CD1c-positive myeloid dendritic cell (primary cell): ENCODE results near the gene PLA2R1.

Experiments used
- DNase-seq: peaks from one replicate; pipeline ENCODE4 v3.0.0-alpha.2; 2016; ENCODE audit errors: extremely low spot score

PLA2R1 gene

GRCh38 chr2:159933727-159934049, 128.7 kb downstream of the PLA2R1 start:
- DNase-seq = peak; percentile 71

- DNase-seq = peak; percentile 12
Observed at GRCh38 chr2:159933040-159933726, 129.2 kb downstream of the PLA2R1 start.

GRCh38 chr2:159926695-159927094, 135.7 kb downstream of the PLA2R1 start:
- no peak for DNase-seq

DNA sequence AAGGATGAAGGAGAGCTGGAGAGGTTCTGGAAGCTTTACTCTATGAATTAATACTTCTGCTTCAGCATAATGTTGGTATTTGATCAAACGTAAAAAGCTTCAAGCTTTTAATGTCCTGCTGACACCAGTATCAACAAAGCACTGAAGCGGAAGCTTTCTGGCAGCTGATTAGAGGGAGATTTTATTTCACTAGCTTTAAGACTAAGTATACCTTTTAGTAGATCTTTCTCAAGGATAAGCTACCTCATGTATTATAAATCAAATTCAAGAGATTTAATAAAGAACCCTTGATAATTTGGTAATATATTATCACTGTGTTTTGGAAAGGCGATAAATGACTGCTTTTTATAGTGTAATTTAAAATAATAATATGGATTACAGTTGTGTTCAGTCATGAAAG, 136.4 kb downstream of the PLA2R1 start:
- no peak for DNase-seq

- no peak for DNase-seq
Observed at GRCh38 chr2:159922563-159922962, 139.9 kb downstream of the PLA2R1 start.

DNA sequence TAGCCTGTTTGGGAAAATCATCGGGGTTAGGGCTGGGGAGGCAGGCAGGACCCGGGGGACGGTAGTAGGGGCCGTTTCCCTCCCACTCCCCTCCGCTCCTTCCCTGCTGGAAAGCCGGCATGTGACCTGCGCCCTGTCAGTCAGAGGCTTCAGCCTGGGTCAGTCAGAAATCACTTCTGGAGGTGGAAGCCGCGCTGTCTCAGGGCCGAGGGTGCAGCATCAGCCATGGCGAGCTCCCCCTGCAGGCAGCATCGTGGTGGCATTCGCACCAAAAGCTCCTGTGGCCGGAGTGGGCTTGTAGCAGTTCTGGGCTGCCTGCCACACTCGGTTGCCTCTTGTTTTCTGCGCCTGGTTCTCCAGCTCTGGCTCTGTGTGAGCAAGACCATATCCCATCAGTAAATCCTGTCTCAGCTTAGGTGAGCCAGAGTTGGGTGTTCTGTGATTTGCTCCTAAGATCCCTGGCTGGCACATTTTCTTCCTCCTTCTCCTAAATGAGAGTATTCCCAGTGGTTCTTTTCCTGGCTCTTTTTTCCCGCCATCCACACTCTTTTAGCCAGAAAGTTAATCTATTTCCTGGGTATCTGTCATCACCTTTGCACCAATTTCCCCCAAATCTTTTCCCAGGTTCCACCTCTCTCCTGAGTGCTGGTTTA, 140.5 kb downstream of the PLA2R1 start:
- peak; percentile 73 for DNase-seq

- DNase-seq = no peak
Observed at GRCh38 chr2:159916511-159916910, 145.9 kb downstream of the PLA2R1 start.

- DNase-seq = no peak
Observed at GRCh38 chr2:159913900-159914299, 148.5 kb downstream of the PLA2R1 start.

DNA sequence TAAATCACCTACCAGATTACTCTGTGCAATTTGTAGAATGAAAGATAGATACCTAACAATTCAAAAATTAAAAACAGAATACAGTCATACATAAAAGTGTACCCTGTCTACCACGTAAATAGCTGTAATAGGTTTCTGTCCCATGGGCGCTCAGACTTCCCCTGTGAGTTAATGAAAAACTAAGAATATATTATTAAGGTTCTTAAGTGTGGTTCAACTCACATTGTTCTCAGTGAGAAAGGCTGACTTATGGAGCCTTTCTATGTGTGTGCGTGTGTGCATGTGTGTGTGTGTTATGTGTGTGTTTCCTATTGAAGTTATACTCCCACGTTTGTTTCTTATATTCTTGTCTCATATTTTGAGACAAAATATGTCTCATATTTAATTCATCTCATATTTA, 149.8 kb downstream of the PLA2R1 start:
- DNase-seq = no peak

- DNase-seq = no peak
Observed at GRCh38 chr2:159910951-159911350, 151.5 kb downstream of the PLA2R1 start.

DNA sequence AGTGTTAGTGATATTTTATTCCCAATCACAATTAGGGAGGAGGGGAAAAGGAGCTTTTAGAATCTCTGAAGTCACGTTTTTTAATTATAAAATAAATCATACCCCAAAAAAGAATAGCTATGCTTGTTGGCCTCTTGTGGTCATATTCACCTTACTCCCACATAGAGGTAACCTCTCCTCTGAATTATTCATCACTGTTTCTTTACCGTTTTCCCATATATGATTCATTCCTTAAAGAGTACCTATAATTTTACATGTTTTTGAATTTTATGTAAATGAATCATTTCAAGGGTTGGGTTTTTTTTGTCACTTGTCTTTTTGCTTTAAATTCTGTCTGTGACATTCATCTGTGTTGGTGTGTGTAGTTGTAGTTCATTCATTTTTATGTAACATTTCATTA, 153.8 kb downstream of the PLA2R1 start:
- DNase-seq = no peak

DNA sequence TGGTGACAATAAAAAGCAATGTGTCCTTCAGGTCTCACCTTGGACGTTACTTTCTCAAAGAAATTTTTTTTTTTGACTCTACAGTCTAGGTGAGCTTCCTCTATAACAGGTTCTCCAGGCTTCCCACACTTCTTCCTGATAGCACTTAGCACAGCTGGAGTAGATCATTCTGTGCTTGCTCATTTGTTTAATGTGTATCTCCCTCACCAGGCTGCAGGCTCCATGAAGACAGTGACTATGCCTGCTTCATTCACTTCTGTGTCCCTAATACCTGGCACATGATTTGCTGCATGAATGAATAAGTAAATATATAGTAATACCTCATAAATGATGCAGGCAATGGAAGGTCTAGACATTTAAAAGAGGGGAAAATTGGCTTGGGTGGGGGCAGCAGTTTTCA, 154.5 kb downstream of the PLA2R1 start:
- no peak for DNase-seq

DNA sequence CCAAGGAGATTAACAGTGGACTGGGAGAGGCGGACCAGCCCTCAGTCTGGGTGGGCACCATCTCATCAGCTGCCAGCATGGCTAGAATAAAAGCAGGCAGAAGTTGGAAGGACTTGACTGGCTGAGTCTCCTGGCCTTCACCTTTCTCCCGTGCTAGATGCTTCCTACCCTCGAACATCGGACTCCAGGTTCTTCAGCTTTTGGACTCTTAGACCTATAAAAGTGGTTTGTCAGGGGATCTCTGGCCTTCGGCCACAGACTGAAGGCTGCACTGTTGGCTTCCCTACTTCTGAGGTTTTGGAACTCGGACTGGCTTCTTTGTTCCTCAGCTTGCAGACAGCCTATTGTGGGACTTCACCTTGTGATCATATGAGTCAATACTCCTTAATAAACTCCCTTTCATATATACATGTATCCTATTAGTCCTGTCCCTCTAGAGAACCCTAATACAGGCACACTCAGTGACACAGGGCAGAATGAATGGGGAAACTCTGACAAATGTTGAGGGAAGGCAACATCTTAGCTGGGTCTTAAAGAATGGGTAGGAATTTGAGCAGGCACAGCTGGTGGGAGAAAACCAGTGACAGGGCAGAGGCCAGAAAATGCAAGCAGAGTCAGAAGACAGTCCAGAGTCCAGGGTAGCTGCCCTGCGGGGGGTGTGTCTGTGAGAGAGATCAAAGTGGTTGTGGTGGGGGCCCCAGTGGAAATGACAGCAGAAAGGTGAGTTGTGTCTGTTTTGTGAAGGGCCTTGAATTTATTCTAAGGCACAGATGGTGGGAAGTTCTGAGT, 156.3 kb downstream of the PLA2R1 start:
- DNase-seq = no peak

- peak; percentile 95 for DNase-seq
Observed at GRCh38 chr2:159904959-159905305, 157.5 kb downstream of the PLA2R1 start.

DNA sequence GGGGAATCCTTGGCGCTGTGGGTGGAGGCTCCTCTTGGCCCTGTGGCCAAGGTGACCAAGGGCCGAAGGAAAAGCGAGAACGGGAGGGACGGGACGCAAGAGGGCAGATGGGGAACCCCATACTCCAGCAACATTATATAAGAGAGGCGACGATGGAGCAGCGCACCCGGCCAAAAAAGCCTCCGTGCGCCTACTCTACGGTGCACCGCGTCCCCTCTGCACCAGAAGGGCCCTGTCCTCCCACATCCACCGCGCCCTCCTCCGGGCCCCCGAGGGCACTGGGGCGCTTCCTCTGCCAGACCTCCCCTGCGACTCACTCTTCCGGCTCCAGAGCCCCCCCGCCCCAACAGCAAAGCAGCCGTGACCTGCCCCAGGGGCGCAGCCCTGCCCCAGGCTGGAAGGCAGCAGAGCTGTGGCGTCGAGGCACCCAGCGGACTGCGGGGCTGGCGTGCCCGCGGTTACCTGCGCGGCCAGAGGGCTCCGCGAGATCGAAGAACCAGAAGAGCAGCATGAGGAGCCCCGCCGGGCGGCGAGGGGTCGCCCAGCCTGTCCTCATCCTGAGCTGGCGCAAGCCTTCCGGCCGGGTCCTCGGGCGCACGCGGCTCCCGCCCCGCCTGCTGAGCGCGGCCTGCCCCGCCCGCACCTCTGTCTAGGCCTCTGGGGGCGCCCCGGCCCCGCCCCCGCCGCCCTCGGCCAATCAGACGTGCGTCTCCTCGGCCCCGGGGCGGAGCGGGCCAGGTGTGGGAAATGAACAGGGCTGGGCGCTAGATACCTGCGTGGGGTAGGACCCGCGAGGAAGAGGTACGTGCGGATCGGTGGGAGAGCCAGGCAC, 158.1 kb downstream of the PLA2R1 start, which contains the start of gene LY75:
Gene LY75 (minus strand): TSS at position 630 of the 832 bp plus-strand sequence.
- DNase-seq = peak; percentile 83

DNA sequence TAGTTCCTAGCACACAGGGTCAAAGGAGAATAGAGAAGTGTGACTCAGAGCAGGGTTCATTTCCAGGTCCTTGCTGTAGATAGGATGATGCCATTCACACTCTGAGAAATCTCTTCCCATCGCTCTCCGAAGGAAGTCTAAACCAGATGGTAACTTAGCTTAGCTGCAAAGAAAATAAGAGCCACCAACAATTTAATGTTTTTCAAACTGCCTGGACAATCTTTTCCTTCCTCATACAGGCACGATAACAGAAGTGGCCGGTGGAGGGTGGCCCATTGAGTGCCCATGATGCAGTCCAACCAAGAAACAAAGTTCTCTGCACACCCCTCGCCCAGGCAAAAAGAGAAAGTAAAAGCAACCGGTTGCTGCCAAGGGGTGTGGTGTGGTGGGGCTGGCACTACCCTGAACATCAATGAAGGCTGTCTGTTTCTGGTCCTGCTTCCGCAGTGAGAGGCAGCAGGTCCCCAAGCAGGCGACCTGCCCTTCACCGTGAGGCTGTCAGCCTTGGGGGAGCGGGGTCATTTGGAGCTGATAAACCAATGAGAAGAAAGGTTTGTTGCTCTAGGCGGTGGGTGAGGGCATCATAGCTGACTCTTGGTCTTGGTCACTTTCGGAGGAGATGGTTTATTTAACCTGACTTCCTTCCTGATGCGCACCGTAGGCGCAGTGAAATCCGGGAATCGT, 158.8 kb downstream of the PLA2R1 start:
- DNase-seq = peak; percentile 78

DNA sequence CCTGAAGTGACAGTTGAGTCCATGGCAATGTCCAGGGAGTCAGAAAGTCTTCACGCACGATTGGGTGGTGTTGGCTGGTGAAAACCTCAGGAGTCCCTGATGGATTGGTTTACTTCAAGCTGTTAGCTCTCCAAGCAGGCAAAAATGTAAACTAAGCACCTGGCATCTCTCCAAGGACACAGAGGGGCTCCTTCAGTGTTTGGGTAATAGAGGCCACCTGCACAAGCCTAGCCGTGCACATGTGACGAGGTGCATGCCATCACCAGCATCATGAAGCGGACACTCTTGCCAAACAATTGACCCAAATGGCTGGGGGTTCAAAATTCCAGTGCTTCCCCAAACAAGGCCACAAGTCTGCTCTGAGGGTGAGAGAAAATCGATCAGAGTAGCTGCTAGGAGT, 159.7 kb downstream of the PLA2R1 start:
- no peak for DNase-seq

- peak; percentile 45 for DNase-seq
Observed at GRCh38 chr2:159900343-159900742, 162.1 kb downstream of the PLA2R1 start.

- DNase-seq = no peak
Observed at GRCh38 chr2:159898441-159898840, 164.0 kb downstream of the PLA2R1 start.

DNA sequence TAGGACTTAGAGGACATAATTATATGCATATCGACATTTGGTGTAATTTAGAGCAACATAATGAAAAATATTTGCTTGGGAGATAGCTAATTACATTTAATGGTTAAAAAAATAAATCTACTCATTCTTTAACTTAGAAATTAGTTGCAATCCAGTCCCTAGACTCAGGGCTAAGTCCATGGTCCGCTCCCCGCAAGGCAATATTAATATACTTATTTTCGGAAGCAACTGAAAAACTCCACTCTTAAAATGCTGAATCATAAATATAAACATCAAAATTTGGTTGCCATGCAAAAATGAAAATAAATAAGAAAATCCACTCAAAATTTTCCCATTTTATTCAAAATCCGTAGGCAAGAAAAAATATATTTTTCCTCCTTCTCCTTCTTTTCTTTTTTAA, 164.7 kb downstream of the PLA2R1 start:
- DNase-seq = no peak

DNA sequence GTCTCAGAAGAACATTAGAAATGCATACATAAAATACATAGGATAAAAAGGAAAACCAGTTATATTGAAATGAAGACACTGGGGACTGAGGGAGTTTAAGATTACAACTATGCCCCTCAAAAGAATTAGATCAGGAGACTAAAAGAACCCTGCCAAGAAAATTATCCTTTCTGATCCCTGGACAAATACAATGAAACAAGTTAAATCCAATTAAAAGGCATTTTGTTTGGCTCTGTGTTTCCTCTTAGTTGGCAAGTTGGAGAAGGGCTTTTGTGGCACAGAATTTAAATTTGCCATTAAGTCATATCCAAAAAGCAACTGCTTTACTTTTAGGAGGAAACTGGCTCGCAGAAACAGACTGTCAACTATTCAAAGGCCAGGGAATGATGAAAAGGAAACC, 165.3 kb downstream of the PLA2R1 start:
- no peak for DNase-seq
